GM12892 (cell line): ENCODE results near the gene NINL.
"Not testable (repeated sequence)": the region's sequence is repeated elsewhere in the genome, so short reads cannot be mapped to it uniquely, and the experiment has no call there.

ENCODE experiments used
- DNase-seq: peaks from one replicate; pipeline ENCODE4 v3.0.0; 2011; ENCODE audit not compliant: insufficient read length
- FAIRE-seq: peaks from 2 replicates; lab custom pipeline; 2011; peaks lifted over from hg19 to GRCh38; lab: Jason Lieb, UNC
- POLR2A ChIP-seq: IDR thresholded peaks from 2 replicates; pipeline ENCODE4 v1.6.1; 2011; ENCODE audit warnings: low read depth, low read length, control low read depth
- POLR2AphosphoS5 ChIP-seq: IDR thresholded peaks from 2 replicates; pipeline ENCODE4 v1.6.1; 2011; ENCODE audit warnings: low read depth, low read length, control low read depth
- TAF1 ChIP-seq: IDR thresholded peaks from 2 replicates; pipeline ENCODE4 v1.6.1; 2011; ENCODE audit warnings: low read depth, mild to moderate bottlenecking, control low read depth, low read length, borderline replicate concordance

The NINL gene

DNA sequence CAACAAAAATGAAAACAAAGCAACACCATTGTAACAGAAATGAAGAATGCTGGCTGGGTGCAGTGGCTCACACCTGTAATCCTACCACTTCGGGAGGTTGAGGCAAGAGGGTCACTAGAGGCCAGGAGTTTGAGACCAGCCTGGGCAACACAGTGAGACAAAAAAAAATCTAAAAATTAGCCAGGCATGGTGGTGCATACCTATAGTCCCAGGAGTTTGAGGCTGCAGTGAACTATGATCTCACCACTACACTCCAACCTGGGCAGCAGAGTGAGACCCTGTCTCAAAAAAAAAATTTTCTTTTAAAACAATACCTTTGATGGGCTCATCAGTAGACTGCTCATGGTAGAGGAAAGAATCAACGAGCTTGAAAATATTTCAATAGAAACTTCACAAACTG, 18.5 kb downstream of the NINL start:
- no peak for FAIRE-seq
- DNase-seq: no peak
- TF ChIP-seq POLR2A (no peak), TAF1 (no peak), POLR2AphosphoS5 (no peak)

DNA sequence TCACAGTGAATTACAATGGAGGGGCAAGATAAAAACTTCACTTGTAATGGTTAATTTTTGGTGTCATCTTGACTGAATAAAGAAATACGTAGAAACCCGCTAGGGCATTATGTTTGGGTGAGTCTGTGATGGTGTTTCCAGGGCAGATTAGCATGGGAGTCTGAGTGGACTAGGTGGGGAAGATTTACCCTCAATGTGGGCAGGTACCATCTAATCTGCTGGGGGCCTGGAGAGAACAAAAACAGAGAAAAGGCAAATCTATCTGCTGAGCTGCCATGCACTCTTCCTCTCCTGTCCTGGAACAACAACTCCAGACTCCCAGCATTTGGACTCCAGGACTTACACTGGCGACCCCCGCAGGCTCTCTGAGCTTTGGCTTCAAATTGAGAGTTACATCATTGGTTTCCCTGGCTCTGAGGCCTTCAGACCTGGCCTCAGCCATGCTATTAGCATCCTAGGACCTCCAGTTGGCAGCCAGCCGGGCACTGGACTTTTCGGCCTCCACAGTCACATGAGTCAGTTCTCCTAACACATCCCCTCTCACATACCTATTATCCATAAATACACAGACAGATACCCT, 19.7 kb downstream of the NINL start:
- FAIRE-seq: no peak
- no peak for DNase-seq
- no peak for TF ChIP-seq POLR2A

DNA sequence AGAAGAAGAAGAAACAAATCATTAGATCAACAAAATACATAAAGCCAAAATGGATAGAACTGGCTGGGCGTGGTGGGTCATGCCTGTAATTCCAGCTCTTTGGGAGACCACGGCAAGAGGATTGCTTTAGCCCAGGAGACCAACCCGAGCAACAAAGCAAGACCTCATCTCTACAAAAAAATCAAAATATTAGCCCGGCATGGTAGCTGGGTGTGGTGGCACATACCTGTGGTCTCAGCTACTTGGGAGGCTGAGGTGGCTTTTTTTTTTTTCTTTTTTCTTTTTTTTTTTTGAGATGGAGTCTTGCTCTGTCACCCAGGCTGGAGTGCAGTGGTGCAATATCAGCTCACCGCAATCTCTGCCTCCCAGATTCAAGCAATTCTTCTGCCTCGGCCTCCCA, 21.5 kb downstream of the NINL start:
- no peak for TF ChIP-seq POLR2AphosphoS5
- TF ChIP-seq POLR2A: no peak
- no peak for TF ChIP-seq TAF1
- no peak for FAIRE-seq

DNA sequence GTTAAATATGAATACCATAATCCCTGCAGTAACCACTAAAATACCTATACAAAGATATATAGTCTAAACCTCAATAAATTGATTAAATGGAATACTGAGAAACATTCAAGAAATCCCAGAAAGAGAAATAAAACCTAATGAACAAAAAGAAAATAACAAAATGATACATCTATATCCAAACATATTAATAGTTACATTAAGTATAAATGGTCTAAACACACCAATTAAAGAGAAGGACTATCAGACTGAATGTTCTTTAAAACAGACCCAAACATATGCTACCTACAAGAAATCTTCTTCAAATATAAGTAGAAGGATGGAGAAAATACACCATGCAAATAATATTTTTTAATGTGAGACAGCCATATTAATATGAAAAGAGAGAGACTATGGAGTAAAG, 22.0 kb downstream of the NINL start:
- no peak for FAIRE-seq
- DNase-seq: no peak
- TF ChIP-seq POLR2AphosphoS5: no peak
- TF ChIP-seq TAF1: no peak
- no peak for TF ChIP-seq POLR2A

More for the DNA sequence above, 21.5 kb downstream of the NINL start:
- DNase-seq: no peak

DNA sequence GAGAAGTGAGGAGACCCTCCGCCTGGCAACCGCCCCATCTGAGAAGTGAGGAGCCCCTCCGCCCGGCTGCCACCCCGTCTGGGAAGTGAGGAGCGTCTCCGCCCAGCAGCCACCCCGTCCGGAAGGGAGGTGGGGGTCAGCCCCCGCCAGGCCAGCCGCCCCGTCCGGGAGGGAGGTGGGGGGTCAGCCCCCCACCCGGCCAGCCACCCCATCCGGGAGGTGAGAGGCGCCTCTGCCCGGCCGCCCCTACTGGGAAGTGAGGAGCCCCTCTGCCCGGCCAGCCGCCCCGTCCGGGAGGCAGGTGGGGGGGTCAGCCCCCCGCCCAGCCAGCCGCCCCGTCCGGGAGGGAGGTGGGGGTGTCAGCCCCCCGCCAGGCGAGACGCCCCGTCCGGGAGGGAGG, 23.6 kb downstream of the NINL start:
- DNase-seq, FAIRE-seq: not testable (repeated sequence)

DNA sequence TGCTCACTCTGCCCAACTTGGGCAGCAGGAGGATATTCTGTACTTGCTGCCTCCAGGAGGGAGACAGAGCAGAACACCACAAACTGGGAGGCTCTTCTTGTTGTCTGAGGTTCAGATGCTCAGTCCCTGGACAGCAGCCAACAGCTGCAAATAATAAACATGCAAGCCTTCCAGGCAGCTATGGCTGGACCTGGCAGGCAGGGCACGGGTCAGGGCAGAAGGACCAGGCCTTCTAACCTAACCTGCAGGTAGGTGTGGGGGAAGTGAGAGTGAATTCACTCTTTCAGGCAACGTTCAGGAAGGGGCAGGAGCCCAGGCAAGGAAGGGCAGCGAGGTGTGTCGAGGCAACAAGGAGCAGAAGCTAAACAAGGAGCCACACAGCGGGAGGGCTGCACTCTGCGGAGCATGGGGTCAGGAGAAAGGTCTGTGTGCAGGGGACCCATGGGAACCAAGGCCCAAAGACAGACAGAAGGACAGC, 31.5 kb downstream of the NINL start:
- TF ChIP-seq TAF1 (no peak), POLR2A (no peak), POLR2AphosphoS5 (no peak)
- DNase-seq: no peak
- FAIRE-seq: no peak

DNA sequence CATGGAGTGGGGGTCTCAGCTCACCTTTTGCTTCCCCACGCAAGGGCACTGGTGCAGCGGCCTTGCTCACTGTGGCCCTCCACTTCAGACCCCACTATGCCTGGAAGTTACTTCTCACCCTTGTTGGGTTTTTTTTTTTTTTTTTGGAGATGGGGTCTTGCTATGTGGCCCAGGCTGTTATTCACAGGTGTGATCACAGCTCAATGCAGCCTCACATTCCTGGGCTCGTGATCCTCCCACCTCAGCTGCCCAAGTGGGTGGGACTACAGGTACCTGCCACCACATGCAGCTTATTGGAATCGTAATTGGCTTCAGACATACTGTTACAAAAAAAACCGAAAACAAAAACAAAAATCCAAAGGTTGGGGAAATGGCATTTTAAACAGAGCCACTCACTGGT, 32.4 kb downstream of the NINL start:
- TF ChIP-seq TAF1 (no peak), POLR2AphosphoS5 (no peak), POLR2A (no peak)
- FAIRE-seq (no peak), DNase-seq (no peak)

DNA sequence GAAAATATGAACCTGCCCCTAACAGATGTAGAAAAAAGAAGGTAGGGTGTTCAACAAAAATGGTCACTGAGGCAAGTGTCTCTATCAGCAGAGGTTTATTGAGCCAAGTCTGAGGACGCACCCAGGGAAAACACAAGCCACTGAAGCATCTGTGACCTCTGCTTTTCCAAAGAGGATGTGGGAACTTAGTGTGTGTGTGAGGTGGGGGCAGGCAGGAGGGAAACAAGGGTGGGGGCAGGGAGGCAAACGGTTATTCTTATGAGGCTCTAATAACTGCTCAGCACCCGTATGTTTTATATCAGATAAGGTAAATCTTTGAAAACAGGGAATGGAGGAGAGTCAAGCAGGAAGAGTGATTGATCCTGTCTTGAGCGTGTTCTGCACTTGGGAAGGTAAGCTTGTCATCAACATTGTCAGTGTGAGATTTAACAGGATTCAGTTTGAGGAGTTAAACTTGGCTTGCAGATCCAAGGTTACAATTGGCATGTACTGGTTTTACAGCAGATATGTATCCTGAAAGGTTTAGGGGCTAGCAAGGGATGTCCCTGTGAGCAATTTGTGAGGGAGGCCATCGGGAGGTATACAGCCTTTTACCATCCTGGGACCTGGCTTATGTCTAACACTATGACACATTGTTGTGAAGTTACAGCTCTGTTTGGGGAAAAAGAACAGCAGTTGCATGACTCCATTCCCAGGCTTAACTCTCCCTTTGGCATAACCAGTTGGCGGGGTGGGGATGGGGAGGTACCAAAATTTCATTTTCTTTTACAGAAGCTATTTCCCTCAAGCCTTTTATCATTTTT, 33.7 kb downstream of the NINL start:
- TF ChIP-seq TAF1 (no peak), POLR2AphosphoS5 (no peak), POLR2A (no peak)
- no peak for FAIRE-seq

DNA sequence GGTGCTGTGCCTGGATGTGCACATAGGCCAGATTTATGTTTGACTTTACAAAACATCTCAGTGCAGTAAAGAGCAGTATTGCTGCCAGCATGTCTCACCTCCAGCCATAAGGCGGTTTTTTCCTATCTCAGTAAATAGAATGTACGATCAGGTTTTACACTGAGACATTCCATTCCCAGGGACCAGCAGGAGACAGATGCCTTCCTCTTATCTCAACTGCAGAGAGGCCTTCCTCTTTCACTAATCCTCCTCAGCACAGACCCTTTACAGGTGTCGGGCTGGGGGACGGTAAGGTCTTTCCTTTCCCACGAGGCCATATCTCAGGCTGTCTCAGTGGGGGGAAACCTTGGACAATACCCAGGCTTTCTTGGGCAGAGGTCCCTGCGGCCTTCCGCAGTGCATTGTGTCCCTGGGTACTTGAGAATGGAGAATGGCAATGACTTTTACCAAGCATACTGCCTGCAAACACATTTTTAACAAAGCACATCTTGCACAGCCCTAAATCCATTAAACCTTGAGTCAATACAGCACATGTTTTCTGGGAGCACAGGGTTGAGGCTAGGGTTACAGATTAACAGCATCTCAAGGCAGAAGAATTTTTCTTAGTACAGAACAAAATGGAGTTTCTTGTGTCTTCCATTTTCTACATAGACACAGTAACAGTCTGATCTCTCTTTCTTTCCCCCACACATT, 34.5 kb downstream of the NINL start:
- not testable (repeated sequence) for DNase-seq, FAIRE-seq

More for the DNA sequence above, 33.7 kb downstream of the NINL start:
- no peak for DNase-seq

DNA sequence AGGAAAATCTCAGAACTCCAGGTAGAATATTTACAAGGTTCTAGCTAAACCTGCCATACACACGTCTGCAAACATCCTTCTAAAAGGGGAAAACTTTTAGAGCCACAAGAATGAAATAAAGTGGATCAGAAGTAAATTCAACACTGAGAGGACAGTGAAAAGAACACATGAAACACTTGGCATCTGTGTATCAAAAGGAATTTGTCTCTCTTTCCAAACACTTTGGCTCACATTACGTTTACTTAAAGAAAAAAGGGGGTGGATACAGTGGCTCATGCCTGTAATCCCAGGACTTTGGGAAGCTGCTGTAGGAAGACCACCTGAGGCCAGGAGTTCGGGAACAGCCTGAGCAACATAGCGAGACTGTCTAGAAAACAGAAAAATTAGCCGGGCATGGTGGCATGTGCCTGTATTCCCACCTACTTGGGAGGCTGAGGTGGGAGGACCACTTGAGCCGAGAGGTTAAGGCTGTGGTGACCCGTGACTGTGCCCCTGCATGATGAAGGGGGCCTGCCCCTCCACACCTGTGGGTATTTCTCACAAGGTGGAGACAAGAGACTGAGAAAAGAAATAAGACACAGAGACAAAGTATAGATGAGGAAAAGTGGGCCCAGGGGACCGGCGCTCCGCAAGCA, 35.4 kb downstream of the NINL start:
- FAIRE-seq: no peak
- DNase-seq: no peak
- no peak for TF ChIP-seq POLR2A
- no peak for TF ChIP-seq POLR2AphosphoS5
- TF ChIP-seq TAF1: no peak

DNA sequence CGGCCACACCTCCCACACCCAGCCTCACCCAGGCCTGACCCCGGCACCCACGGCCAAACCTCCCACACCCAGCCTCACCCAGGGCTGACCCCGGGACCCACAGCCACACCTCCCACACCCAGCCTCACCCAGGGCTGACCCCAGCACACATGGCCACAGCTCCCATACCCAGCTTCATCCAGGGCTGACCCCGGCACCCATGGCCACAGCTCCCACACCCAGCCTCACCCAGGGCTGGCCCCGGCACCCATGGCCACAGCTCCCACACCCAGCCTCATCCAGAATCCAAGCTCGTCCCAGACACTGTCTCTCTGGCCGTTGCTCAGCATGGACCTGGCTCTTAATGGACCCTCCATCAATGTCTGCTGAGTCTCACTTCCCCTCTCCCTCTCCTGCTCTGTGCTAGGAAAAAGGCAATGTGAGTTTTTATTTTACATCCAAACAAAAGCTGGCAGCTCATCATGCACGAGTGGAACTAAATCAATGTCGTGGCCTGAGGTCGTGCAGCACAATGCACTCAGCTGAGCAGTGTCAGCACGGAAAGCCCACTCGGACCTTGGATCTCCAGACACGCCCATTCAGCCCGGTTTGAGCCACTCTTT, 36.1 kb downstream of the NINL start:
- no peak for FAIRE-seq
- TF ChIP-seq TAF1 (no peak), POLR2AphosphoS5 (no peak), POLR2A (no peak)
- no peak for DNase-seq
